GM18868 (cell line): ENCODE measurements around the gene ANKRD13B.

Experiments used
- ATAC-seq: cut with Tn5 transposase; IDR thresholded peaks from one replicate; pipeline ENCODE4 v1.9.1; 2021; ENCODE audit warnings: mild to moderate bottlenecking, moderate library complexity; ENCODE audit not compliant: unreplicated experiment

The ANKRD13B gene

DNA sequence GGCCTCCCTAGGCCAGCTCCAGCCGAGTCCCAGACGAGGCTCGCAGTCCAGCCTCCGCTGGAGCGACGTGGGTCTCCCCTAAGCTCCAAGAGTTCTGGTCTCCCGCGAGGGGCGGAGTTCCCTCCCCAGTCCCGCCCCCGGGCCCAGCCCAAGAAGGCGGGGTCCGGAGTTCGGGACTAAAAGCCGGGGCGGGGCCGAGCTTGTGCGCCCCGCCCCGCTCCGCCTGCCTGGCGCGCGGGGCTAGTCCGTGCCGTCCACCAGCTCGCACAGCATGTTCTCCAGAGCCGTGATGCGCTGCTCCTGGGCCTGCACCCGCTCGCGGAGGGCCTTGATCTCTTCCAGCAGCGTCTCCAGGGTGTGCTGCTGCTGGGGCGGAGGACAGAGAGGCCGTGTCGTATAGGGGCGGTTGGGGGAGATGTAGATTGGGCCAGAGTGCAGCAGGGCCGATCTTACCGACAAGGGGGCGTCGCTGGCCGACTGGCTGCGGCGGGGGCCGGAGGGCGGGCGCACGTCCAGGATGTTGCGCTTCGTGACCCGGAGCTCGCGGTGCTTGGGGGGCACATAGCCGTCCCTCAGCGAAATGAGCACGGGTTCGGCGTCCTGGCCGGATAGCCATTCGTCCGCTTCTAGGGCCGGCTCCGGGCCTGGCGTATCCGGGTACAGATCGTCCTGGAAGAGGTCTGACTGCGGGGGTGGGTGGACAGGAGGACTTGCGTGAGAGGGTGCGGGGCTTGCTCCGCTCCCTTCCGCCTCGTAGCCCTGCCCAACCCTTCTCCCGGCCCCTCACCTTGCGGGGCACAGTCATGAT, 22.8 kb downstream of the ANKRD13B start:
- ATAC-seq: peak; percentile 49

DNA sequence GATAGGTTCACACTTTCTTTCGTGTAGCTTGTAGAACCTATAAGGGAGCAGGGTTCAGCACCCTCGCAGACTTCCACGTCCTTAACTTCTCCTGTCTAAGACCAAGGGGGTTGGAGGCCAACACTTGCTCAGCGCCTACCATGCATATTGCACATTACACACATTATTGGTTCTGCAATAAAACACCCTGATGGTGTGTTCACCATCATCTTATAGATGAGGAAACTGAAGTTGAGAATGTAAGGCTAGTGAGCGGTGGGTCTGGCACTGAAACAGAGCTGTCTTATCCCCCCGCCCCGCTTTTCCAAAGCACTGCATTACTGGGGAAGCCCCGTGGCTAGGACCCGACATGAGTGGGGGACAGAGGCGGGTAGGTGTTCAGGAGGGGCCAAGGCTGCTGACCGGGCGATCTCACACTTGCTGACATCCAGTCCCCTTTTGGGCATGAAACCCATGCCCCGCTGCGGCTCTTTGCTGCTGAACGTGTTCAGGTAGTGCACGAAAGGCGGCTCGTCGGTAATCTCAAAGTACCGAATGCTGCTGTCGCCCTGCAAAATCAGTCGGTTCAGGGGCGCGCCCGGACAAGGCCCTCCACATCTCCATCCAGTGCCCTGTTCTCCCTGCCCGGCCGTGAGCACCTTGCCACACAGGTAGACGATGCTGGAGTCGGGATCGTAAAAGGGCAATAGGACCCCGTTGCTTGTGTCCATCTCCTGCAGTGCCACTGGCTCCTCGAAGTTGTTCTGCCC, 23.5 kb downstream of the ANKRD13B start:
- ATAC-seq: no peak

DNA sequence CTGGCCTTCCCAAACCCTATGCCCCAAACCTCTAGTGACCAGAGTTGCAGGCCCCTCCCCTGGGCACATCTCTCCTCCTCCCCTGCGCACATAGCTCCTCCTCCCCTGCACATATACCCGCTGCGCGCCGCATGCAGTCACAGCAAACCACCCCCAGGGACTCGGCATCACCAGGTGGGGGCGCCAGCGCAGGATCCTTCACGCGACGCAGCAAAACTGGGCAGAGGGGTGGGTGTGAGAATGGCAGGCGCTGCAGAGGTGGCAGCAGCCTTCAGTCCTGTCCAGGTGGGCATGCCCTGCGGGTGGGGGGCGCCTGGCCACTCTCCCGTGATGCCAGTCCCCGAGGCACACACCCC, 24.2 kb downstream of the ANKRD13B start:
- ATAC-seq: peak; percentile 60

DNA sequence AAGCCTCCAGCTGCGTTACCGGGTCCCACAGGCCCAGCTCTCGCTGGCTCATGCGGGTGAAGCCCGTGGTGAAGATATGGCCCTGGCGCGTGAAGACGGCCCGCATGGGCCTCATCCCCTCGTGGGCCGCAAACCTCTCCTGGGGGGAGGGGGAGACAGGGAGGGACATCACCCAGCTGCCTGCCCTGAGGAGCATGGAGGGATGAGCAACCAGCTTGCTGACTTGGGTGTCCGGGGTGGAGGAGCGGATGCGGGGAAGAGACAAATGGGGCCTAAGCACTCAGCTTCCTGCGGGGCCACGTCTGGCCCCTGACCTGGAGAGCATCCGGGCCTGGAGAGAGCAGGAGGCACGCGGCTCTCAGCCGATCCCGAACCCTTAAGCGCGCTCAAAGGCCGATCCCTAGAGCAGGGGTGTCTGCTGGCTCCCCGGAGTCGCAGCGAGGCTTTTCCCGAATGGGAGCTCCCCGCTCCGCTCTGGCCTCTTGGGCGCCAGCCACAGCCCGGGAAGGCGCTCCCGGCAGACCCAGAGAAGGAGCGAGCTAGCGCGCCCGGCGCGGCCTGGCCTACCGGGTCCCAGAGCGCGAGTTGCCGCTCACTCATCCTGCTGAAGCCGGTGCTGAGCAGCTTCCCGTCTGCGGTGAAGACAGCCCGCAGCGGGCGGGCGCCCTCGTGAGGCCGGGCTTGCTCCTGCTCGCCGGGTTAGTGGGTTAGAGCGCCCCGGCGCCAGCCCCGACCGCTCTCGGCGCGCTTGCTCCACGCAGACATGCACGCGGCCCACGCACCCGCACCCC, 24.7 kb downstream of the ANKRD13B start:
- peak; percentile 29 for ATAC-seq

DNA sequence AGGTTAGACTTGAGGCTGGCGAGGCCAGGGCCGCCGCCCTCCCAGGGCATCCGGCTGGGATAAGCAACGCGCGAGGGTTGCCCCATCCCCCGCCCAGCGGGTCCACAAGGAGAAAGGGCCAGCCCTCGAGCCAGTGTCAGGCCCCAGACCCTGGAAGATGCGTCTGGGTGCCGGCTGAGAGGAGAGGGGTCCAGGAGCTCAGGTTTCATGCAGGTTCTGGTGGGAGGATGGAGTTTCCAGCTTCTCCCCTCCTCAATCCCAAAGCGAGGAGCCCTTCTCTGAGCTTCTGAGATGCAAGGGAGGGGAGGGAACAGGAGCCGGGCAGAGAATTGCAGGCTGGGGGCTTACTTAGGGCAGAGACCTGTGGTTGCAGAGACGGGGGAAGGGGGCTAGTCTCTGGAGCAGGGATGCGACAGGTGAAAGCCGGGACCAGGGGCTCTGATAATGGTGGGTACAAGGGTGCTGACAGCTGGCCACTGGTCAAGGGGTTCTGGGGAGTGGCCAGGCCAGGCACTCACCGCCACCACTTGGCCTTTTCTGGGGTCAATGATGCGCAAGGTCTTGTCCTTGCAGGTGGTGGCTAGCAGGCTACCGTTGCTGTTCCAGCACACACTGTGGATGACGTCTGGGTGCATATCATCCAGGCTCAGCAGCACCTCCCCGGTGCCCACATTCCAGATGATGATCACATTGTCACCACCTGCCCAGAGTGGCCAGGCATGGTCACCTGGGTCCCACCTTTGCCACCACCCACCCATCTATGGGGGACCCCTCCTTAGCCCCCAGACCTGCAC, 25.5 kb downstream of the ANKRD13B start:
- ATAC-seq: peak; percentile 3

DNA sequence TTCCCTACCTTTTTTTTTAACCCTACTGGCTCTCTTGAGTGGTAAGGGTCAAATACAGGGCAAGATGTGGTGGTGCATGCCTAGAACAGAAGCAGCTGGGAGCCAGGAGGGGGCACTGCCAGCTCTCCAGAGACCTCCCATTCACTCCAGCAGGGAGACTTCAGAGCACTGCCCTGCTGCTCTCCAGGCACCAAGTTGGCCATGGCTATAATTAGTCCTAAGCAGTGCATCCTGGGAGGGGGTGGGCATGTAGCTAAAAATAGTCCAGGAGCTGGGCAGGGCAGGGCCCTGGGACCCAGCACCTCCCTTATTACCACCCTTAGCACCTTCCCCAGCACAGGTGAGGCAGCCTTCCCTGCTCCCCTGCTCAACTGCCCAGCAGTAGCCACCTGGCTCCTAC, 26.3 kb downstream of the ANKRD13B start:
- ATAC-seq: no peak

DNA sequence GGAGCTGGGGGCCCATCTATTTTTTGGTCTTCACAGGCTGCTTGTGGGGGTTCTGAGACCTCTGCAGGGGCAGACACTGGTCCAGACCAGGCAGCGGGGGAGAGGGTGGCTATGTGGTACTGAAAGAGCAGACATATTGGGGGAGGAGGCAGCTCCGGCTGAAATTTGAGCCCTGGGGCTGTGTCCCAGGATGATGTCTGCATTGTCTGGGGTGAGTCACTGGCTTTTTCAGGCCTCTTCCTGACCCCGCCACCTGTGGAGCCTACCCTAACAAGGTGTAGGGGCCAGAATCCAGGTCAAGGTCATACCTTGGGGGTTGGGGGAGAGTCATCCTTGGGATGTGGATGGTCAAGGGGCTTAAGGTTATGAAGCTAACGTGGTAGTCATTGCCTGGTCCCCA, 27.3 kb downstream of the ANKRD13B start:
- ATAC-seq: no peak

DNA sequence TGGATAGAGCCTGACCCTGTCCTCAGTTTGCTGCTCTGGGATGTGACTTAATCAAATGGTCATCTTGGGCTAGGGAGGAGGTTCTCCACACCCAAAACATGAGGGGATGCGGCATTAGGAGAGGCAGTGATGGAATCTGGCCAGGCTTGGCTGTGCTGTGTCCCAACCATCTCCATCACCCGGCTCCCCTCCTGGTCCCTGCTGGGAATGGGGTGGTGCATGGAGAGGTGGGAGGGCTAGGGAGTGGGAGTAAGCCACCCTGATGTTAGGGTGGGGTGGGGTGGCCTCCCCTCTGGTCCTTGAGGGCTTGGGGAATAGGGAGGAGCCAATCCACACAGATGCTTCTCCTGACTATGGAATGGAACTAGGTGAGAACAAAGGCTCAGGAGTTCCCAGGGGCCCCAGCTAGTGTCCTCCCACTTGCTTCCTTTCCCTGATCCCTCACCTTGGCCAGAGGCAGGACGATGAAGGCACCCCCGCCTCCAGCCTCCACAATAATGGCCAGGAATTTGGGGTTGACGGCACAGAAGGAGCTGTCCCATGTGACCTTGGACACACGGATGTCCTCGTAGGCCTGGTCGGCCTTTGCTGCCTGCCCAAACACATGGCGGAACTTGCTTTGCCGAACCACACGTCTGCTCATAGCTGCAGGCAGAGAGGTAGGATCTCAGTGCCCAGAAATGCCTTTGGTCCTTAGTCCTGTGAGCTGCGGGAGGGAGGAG, 28.0 kb downstream of the ANKRD13B start:
- no peak for ATAC-seq

DNA sequence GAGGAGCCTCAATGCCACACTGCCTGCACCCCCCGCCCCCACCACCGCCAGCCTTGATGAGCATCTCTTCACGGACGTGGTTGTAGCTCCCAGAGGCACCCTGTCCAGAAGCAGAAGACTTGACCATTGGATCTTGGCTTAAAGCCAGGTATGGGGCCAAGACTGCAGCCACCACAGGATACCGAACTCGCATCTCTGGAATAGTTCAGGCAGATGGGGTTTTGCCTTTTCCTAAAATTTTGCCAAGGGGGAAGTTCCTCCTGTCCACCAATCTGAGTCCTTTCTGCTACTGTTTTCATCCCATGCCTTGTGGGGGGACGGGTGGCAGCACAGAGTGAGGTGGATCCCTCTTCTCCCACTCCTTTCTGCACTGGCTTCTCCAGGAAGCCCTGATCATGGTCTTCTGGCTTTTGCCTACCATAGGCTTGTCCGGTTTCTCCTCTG, 28.8 kb downstream of the ANKRD13B start:
- ATAC-seq: no peak

DNA sequence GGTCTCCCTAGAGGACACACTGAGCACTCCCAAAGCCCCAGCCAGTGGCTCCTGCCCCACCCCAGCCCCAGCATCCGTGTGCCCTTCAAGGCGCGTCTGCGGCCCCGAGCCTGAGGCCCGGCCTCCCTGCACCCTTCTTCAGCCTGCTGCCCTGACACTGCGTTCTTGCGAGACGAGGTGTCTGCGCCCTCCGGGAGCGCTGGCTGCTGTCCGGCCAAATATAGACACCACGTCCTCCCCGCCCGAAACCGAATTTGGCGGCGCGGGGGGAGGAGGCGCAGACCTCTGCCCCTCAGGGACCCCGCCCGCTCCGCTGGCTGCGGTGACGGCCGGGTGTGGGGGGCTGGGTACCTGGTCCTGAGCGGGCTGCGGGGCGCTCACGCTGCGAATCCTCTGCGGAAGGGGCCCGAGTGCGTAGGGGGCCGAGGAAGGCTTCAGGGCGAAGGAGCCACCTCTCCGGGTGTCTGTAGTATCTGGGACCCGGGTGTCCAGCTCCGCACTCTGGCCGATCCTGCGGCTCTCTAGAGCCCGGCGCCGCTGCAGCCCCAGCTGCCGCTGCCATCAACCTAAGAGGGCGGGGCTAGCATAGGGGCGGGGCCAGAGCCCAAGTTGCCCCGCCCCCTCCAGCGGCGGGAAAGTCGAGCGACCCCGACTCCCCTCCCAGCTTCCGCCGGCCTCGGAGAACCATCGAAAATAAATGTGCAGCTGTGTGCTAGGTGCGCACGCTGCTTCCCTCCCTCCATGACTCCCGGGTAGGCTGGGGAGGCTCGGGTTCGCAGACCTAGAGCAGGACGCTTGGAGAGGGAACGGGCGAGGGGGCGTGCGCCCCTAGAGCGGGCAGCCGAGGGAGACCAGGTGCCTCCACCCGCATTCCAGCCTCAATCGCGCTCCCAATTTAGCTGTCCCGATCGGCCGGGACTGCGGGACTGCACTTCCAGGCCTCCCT, 29.7 kb downstream of the ANKRD13B start, which contains the start of gene CORO6:
Gene CORO6 (minus strand): TSS at position 576 of the 946 bp plus-strand sequence. CDS start 1,491 bp downstream, outside the sequence.
- ATAC-seq: no peak

DNA sequence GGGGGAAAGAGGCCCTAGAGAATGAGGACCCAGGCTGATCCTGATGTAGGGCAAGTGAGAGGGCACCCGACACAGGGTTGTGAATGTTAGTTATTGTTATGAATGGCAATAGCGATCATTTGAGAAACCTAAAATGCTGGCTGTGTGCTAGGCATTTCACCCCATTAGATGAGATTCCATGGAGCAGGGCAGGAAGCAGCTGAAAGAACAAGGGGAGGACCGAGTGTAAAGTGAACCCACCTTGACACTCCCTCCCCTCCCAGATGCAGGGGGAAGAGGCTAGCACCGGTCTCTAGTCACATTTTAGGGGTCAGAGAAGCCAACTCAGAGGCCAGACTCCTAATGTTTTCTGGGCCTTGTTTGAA, 30.3 kb downstream of the ANKRD13B start:
- no peak for ATAC-seq

DNA sequence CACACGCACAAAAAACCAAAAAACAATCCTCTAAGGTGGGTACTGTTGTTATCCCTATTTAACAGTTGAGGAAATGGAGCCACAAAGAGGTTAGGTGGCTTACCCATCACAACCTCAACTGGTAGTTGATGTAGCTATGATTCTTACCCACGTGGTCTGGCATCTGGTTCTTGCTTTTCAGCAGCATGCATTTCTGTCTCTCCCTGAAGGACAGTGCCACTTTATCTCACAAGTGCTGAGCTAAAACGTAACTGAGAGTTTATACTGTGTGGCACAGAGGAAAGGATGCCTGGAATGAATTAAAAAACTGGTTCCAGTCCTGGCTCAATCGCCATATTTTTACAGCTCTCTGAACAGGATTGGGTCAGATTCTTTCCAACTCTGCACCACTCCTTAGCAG, 31.7 kb downstream of the ANKRD13B start:
- ATAC-seq: no peak

DNA sequence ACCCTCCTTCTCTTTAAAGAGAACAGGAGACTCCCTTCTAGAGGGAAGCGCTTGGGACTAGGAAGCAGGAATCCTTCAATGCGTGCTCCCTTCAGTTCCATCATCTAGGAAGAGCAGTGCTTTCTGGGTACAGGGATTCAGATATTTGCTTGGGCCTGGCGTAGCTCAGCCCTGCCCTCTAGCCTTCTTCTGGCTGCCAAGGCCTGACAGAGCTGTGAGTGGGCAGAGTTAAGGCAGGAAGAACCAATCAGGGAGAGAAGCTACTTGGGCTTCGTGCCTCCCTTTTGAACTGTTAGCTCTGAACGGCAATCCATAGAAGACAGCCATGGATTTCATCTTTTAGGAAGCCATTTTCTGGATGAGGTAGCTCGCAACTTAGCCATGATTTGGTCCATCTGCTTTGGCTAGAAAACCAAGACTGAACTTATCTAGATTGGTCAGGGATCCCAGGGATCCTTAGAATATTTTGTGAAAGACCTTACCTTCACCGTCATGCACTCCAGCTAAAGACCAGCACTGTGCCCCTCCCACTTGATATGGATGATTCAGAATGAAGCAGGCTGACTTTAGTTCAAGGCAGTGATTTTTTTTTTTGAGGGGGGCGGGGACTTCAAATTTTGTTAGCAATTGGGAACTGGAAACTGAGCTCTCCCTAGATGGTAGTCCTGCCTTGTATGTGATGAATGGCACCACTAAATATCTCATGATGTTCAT, 32.3 kb downstream of the ANKRD13B start:
- no peak for ATAC-seq

DNA sequence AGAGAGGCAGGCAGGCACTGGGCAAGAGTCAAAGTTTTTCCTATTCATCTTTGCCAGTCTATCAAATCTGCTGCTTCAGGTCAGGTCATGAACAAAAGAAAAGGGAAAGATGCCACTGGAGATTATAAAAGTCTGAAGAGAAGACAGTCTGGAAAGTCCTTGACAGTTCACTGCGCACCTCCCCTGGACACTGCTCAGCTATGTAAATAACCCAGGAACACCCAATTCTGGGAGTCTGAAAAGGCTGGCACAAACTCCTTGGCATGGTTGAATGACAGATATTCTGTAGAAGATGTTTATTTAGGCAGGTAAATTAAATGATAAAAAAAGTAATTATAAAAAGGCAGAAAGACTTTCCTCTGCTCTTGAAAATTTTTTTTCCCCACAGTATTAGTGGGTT, 35.0 kb downstream of the ANKRD13B start:
- ATAC-seq: no peak

DNA sequence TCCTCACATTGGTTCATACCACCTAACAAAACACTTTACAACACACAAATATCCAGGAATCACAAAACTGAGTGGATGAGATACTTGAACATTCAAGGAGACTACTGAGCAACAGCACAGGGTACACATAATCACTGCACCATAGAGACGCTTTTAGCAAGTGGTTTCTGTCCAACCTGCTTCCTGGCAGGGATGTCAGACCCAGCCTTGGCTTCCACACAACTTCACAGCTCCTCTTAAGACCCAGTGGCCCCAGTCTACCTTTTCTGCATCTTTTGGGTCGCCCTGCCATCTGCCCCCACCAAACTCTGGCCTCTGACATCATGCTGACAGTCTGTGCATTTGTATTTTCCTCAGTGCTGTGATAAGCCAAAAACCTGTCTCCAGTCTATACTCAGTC, 35.7 kb downstream of the ANKRD13B start:
- ATAC-seq: no peak

DNA sequence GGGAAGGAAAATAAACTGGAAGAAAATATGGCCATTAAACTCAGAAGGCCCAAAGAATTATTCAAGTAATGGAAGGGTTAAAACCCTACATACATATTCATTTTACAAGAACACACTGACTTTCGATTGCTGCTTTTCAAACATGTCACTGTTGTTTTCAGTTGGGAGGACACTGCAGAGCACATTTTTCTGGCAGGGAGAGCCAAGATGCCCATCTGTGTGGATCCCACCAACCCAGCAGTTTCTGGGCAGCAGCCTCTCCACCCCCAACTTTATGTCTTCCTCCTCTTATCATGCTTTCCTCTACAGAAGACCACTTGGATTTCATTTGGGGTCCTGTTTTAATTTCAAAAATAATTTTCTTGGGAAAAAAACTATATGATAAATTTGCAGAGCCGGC, 36.9 kb downstream of the ANKRD13B start:
- no peak for ATAC-seq

DNA sequence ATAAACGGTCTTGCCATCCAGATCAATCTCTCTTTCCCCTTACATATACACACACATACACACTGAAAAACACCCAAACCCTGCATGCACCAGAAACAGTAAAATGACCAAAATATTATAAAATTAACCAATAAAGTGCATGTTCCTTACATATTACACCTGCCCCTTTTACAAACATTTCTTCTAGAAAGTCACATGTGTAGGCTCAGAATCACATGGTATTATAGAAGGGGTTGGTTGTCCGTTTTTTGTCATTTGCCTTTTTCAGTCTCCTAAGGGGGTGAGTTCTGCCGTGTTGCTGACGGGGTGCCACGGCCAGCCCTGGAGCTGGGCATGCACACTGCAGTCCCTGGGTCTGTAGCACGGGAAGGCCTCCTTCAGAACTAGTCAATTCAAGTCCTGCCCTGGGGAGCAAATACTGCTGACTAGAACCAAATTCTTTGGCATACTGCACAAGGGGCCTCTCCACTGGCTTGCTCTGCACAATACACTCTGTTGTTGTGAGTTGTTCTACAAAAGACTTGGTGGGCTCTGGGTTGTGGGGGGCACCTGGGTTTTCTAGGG, 37.8 kb downstream of the ANKRD13B start:
- no peak for ATAC-seq

DNA sequence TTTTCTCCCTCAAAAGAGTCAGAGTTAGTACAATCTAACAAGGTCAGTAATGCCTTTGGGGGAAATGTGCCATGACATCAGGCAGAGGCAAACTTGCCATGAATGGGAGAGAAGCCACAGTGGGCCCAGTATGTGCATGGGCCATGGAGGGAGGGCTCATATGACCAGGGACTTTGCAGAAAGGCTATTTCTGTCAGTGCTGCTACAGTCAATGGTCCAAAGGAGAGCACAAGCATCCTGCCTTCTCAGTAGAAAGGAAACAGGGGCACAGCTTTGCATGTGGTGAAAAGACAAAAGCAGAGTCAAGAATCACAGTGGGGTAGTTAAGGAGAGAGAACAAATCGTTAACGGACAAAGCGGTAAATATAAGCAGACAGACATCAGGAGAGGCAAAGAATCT, 41.0 kb downstream of the ANKRD13B start:
- no peak for ATAC-seq
